GM12875 (cell line): ENCODE measurements around the gene VDR.
"Not testable (repeated sequence)": the region's sequence is repeated elsewhere in the genome, so short reads cannot be mapped to it uniquely, and the experiment has no call there.

Experiments
- H3K4me3 ChIP-seq: one replicate; pipeline ENCODE4 v1.5.1; 2011; ENCODE audit warnings: low read depth, low read length, control low read depth
- TF ChIP-seq, protein P1 (sequence below): IDR thresholded peaks from 2 replicates; pipeline ENCODE4 v1.5.1; 2011; ENCODE audit warnings: low read depth, mild to moderate bottlenecking, control low read depth, inconsistent platforms, low read length, moderate library complexity, borderline replicate concordance; ENCODE audit not compliant: insufficient read depth

VDR gene

DNA sequence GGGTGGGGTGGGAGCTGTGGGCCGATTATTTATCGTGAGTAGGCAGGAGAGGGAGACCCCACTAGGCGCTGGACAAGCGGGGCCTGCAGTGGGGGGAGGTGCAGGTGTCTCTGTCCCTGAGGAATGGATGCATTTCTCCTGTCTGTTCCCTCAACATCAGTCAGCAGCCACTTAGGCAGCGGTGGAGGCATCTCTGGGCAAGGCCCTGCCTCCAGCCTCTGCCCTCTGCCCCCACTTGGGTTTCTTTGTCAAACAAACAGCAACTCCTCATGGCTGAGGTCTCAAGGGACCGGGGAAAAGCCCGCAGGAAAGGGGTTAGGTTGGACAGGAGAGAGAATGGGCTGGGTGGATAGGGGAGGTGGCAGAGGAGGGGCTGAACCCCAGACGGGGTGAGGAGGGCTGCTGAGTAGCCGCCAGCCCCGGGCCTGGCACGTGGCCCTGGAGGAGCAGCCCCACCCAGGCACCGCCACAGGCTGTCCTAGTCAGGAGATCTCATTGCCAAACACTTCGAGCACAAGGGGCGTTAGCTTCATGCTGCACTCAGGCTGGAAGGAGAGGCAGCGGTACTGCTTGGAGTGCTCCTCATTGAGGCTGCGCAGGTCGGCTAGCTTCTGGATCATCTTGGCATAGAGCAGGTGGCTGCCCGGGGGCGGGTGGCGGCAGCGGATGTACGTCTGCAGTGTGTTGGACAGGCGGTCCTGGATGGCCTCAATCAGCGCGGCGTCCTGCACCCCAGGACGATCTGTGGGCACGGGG is 60.4 kb downstream of the VDR start:
- TF ChIP-seq, protein P1, sequence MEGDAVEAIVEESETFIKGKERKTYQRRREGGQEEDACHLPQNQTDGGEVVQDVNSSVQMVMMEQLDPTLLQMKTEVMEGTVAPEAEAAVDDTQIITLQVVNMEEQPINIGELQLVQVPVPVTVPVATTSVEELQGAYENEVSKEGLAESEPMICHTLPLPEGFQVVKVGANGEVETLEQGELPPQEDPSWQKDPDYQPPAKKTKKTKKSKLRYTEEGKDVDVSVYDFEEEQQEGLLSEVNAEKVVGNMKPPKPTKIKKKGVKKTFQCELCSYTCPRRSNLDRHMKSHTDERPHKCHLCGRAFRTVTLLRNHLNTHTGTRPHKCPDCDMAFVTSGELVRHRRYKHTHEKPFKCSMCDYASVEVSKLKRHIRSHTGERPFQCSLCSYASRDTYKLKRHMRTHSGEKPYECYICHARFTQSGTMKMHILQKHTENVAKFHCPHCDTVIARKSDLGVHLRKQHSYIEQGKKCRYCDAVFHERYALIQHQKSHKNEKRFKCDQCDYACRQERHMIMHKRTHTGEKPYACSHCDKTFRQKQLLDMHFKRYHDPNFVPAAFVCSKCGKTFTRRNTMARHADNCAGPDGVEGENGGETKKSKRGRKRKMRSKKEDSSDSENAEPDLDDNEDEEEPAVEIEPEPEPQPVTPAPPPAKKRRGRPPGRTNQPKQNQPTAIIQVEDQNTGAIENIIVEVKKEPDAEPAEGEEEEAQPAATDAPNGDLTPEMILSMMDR, result no peak
- no peak overlapping the region for H3K4me3 ChIP-seq

DNA sequence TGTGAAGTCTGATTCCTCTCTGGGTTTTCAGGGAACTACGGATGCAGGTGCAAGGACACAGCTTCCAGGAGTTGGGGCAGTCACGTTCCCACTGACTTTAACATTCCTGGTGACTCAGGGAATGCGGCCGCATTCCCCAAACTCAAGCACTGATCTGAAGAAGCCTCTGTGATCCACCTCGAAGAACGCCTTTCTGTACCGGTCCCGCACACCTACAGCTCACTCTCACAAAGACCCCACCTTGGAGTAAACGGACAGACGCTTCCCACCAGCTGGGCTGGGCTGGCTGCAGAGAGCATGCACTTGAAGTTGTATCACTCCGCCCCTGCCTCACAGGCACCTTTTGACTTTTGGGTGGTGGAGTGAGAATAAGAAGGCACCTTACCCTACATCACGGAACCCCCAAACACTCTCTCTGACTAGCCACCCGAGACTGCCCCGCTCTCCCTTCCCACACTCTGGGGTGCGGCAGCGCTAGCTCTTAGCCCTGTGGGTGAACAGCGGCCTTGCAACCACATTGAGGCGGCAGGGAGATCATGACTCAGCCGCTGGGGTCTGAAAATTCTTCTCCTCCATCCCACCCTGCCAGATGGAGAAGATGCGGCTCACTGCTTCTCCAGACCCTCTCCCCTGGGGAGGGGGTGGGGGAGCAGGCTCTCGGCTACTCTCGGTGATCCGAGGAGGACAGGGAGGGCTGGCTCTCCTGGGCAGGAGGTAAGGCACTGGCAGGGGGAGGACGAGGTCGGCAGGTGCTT is 61.4 kb downstream of the VDR start:
- TF ChIP-seq, protein P1, result no peak
- H3K4me3 ChIP-seq, result no peak overlapping the region

DNA sequence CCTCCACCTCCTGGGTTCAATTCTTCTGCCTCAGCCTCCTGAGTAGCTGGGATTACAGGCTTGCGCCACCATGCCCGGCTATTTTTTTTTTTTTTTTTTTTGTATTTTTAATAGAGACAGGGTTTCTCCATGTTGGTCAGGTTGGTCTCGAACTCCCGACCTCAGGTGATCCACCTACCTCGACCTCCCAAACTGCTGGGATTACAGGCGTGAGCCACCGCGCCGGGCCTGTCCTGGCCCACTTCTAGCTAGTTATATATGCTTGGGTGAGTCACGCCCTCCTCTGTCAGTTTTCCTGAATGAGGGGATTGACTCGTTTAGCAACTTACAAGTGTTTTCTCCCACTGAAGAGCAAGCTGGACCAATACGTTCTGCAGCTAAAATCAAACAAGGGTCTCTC is 62.3 kb downstream of the VDR start:
- H3K4me3 ChIP-seq, result not testable (repeated sequence)

DNA sequence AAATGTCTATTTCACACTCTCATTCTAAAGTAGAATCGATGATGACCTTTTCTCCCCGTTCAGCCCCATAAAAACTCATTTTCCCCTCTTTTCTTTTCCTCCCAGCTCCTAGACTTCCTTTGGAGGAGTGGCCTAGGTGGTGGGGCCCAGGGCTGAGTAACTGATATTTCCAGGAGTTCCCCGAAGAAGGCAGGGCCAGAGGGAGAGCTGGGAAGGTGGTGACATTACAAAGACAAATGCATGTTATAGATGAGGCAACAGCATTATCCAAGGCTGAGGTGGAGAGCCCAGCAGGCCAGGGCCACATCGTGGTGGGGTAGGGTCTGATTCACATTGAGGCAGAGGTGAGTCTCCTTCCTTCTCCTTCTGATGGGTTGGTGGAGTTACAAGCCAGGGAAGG is 62.9 kb downstream of the VDR start:
- no peak overlapping the region for H3K4me3 ChIP-seq
- TF ChIP-seq, protein P1, result no peak

DNA sequence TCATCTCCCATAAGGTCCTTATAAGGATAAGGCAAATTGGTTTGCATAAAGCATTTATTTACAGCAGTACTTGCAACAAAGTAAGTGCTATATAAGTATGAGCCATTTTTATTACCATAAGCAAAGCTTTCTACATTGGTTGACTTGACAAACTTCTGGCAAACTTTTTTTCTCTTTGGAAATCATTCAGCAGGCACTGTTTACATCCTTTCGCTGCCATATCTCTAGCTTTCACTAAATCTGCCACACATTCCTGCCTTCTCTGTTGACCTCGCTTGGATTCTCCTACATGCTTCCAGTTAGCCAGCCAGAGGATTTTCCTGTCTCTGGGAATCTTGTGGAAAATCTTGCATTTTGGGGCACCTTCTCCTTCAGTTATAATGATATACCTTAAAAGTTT is 63.3 kb downstream of the VDR start:
- TF ChIP-seq, protein P1, result no peak
- H3K4me3 ChIP-seq, result no peak overlapping the region

DNA sequence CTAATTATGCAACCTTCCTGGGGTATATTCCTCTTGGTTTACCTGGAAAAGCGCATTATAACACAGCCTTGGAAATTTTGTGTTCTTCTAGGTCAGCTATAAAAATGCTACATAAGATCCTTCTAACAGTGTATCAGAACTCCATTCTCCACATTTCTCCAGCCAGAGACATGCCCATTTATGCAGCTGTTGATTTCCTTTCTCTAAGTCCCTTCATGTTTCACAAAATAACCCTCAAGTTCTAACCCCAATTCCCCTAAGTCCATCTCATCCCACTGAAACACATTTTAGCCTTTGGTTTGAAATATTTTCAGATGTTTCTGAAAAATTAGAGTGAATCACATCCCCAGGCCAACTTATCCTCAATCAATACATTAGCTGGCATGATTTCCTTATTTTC is 64.2 kb downstream of the VDR start:
- TF ChIP-seq, protein P1, result no peak
- no peak overlapping the region for H3K4me3 ChIP-seq

DNA sequence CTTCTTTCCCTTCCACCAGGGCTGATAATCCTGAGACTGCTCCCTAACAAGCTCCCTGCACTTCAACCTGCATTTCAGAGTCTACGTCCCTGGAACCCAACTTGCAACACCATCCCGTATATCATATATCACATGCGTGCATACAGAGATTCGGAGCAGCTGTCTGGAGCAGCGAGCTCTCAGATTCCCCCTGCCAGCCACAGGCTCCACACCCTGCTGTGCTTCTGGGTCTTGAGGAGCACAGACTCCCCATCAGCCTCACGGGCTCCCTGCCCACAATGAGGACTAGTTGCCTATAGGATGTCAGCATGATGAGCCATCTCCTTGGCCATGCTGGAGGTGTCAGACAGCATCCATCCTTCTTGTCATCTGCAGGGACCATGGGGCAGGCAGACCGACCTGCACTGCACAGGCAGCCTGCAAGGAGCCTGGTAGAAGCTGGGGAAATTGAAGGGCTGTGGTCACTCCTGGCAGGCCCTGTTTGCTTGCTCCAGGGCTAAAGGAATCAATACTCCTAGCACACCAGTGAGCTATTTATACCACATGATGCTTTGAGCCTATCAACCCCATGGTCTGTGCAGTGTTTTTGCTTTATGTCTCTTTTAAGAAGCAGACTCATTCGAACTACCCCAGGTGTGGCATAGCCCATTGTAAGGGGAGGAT is 65.4 kb downstream of the VDR start:
- TF ChIP-seq, protein P1, result no peak
- H3K4me3 ChIP-seq, result no peak overlapping the region
